Endothelial cell of umbilical vein (primary cell): ENCODE data around the gene ENGASE.

Experiments used
- CTCF ChIP-seq, 2 donors: IDR thresholded peaks; 1 replicate in 1 of 2; 2 replicates in 1 of 2; pipeline ENCODE4 v1.5.1; 2011; ENCODE audit warnings: low read length in 2 of 2, mild to moderate bottlenecking in 2 of 2, moderate library complexity in 2 of 2, control low read depth in 1 of 2, inconsistent platforms in 1 of 2, low read depth in 1 of 2; ENCODE audit not compliant: insufficient read depth in 1 of 2; ENCODE audit errors: extremely low read depth in 1 of 2
- EZH2 ChIP-seq: IDR thresholded peaks from 2 replicates; pipeline ENCODE4 v1.6.1; 2012; ENCODE audit warnings: borderline replicate concordance, low read depth, mild to moderate bottlenecking, moderate library complexity, low read length, inconsistent platforms; ENCODE audit not compliant: severe bottlenecking
- FOS ChIP-seq: IDR thresholded peaks from 2 replicates; pipeline ENCODE4 v1.6.1; 2011; ENCODE audit warnings: mild to moderate bottlenecking, low read length, moderate library complexity, borderline replicate concordance; ENCODE audit not compliant: insufficient read depth
- GATA2 ChIP-seq: IDR thresholded peaks from 2 replicates; pipeline ENCODE4 v1.7.0; 2011; ENCODE audit warnings: low read depth, mild to moderate bottlenecking, moderate library complexity, mixed read lengths, low read length; ENCODE audit not compliant: insufficient read length, insufficient read depth
- JUN ChIP-seq: IDR thresholded peaks from 2 replicates; pipeline ENCODE4 v1.6.1; 2011; ENCODE audit warnings: borderline replicate concordance, low read depth; ENCODE audit not compliant: insufficient read length, insufficient read depth
- MAX ChIP-seq: IDR thresholded peaks from 2 replicates; pipeline ENCODE4 v1.6.1; 2011; ENCODE audit not compliant: insufficient read depth, insufficient read length
- MYC ChIP-seq: IDR thresholded peaks from one replicate; pipeline ENCODE4 v1.6.1; 2011; ENCODE audit warnings: mild to moderate bottlenecking, low read depth, low read length
- POLR2A ChIP-seq: IDR thresholded peaks from 2 replicates; pipeline ENCODE4 v1.6.1; 2012; ENCODE audit warnings: low read depth, mild to moderate bottlenecking, control low read depth, low read length
- POLR2AphosphoS5 ChIP-seq: IDR thresholded peaks from 2 replicates; pipeline ENCODE4 v1.6.1; 2012; ENCODE audit warnings: low read depth, mild to moderate bottlenecking, control low read depth, low read length, moderate library complexity; ENCODE audit not compliant: insufficient read depth

GRCh38 chr17:79082311-79083190, 7.9 kb downstream of the ENGASE start:
- TF ChIP-seq CTCF (IDR thresholded peaks at IDR 0.05; ENCODE audit: extremely low read depth in 1 of 2, insufficient read depth in 1 of 2, low read depth in 1 of 2, low read length in 2 of 2) (peak; percentile 90), POLR2A (no peak), JUN (no peak), MYC (no peak), MAX (no peak), EZH2 (no peak), POLR2AphosphoS5 (no peak), FOS (no peak), GATA2 (no peak)
